ENCODE measurements around the gene SELENOI.

SELENOI gene

DNA sequence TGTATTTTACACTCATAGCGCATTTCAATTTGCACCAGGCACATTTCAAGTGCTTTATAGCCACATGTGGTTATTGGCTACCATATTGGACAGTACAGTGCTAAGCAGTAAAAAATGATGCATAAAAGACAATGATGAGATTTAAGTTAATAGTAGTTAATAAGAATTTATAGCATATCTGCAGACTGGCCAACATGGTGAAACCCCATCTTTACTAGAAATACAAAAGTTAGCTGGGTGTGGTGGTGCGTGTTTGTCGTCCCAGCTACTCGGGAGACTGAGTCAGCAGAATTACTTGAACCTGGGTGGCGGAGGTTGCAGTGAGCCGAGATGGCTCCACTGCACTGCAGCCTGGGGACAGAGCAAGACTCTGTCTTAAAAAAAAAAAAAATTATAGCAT lies 65.5 kb downstream of the SELENOI start:
- DNase-seq (ENCODE audit: low read depth), result no peak

DNA sequence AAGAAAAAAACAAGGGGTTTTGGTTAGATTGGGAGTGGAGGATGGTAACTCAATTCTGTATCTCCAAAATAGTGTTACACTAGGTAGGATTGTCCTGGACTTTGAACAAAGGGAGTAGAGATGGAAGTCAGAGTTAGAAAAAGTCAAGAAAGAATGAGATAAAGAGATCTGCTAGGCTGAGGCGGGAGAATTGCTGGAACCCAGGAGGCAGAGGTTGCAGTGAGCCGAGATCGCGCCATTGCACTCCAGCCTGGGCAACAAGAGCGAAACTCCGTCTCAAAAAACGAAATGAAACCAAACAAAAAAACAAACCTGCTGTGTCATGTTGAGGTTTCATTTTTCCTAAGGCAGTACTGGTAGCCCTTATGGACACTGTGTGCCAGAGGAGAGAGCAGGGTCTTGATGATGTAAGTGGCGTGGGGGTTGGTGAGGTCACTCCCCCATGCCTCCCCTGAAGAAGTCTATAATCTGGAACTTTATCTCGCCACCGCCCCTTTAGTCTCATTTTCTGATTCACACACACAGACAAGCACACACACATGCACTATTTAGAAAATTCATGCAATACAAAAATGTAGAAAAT lies 66.2 kb downstream of the SELENOI start:
- no peak for DNase-seq (ENCODE audit: low read depth)

DNA sequence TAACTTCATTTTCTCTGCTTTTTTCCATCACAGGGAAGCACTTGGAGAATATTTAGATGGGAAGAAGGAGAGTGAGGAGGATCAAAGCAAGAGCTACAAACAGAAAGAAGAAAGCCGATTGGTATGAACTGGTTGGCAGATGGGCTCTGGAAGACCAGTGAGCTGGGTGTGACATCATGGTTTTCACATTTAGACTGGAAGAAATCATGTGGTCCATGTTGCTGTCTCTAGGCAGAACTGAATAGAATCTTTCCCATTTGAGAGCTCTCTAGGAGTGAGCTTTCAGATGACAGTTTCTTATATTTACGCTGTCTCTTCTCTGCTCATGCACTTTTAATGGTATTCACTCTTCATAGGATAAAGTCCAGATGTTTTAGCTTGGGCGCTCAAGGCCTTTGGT lies 68.4 kb downstream of the SELENOI start:
- DNase-seq (ENCODE audit: low read depth), result no peak

DNA sequence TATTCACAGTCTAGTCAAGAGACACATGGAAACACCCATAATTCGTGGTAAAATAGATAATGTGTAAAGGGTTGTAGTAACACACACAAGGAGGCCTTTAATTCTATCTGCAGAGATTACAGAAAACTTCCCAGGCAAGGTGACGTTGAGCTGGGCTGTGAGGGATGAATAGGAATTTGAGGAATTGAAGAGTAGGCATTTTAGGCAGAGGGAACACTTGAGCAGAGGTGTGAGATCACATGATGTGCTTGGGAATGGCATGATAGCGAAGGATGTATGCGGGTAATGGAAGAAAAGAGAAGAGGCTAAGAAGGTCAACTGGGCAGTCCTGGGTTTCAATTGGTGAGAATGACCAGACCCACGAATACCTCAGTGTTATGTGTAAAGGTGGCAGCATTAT lies 76.0 kb downstream of the SELENOI start:
- DNase-seq (ENCODE audit: low read depth), result no peak

DNA sequence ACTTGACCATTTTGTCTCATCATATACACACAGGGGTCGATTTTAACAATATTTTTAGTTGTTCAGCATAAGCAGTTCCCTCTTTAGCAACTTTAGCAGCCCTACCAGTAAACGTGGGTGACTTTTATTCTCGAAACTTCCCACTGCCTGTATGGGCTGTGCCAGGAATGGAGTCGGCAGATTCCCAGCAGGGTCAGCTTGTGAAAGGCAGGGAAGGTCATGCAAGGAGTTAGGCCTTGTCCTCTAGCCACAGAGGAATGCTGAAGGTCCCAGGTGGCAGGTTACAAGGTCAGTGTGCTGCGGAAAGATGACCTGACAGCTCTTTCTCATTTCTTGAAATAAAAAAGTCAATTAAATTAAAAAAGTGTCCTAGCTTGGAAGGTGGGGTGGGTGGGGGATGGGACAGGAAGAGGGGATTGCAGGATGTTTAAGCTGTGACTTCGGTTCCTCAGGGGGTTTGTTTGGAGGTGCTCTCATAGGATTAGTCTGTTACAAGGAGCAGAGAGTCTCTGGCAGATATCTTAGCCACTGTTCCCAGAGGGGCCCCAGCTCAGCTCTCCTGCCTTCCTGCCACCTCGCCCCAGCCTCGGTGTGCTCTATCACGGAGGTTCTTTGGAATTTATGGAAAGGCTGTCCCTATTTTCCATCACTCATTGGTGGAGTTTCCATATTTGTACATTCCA lies 77.1 kb downstream of the SELENOI start:
- no peak for DNase-seq (ENCODE audit: low read depth)

DNA sequence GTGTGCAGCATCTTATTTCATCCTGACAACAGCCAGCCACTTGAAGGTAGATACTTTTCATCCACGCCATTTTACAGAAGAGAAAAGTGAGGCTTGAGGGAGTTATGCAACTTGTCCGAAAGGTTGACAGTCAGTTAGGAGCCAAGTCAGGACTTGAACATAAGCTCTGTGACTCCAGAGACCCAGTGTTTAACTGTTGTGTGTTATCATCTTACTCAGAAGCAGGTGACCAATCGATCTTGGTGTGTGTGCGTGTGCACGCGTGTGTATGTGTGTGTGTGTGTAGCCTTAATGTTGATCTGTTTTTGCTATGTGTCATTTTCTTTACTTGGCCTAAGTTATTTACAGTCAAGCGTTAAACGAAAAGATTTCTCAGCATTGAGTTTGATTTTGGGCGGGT lies 77.8 kb downstream of the SELENOI start:
- no peak for DNase-seq (ENCODE audit: low read depth)

DNA sequence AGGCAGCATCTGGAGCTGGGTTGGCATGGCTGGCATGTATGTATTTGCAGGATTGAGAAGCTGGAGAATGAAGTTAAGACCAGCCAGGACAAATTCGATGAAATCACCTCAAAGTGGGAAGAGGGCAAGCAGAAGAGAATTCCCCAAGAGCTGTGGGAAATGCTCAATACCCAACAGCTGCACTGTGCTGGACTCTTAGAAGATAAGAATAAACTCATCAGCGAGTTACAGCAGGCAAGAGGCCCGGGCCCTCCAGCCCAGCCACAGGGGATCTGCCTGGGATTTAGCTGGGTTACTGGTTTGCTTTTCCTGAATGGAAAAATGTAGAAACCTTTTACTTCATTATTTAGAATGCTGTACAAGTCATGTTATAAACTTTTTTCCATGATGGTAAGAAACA lies 78.3 kb downstream of the SELENOI start:
- DNase-seq (ENCODE audit: low read depth), result no peak

DNA sequence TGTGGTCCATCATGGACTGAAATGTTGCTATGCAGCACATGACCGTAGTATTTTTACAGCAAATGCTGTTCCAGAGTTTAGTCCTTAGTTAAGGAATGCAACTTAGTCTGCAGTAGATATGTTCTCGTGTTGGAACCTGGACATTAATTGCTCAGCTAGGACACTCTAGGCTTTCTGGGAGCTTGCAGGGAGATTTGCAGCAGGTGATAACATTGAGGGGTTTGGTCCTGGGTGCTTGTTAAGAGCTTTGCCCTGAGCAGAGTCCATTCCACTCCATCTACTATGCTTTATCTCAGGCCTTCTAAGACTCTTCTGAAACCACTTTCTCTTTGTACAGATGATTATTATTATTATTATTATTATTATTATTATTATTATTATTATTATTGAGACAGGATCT lies 82.9 kb downstream of the SELENOI start:
- no peak for DNase-seq (ENCODE audit: low read depth)

DNA sequence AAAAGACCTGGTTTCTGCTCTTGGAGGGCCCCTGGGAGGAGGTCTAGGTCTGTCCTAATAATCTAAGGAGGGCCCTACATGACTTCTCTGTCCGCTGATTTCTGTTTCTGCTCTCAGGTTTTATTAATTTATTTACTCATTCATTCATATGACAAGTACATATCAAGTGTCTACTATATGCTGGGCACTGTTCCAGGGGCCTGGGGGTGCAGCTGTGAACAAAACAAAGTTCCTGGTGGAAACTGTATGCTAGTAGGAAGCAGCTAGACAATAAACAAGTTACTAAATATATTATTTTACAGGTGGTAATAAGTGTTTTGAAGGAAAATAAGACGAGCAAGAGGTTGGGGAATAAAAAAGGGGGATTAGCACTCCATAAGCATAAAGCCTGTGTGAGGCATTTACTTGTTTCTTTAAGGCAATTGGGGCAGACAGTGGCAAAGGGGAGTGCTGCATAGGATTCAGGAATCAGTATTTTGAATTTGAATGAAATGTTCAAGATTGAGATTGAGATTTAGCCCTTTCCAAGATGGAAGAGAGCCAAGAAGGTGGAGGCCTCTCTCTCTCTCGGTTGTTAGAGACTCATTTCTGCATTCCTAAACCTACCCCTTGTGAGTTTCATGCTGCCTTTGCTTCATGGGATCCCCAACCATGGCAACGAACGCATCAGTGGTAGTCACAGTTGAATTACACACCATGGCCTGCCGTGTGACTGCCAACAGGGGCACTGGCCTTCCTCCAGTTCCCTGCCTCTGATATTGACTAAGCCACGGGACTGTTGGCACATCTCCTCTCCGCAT lies 84.0 kb downstream of the SELENOI start:
- no peak for DNase-seq (ENCODE audit: low read depth)

DNA sequence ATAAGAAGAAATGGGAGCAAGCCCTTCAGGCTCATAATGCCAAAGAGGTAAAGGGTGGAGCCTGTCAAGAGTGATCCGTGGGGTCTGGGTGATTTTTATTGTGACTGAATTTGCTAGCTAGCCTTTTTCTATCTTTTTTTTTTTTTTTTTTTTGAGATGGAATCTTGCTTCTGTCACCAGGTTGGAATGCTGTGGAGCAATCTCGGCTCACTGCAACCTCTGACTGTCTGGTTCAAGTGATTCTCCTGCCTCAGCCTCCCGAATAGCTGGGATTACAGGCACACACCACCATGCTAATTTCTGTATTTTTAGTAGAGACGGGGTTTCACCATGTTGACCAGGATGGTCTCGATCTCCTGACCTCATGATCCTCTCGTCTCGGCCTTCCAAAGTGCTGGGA lies 84.9 kb downstream of the SELENOI start:
- no peak for DNase-seq (ENCODE audit: low read depth)

DNA sequence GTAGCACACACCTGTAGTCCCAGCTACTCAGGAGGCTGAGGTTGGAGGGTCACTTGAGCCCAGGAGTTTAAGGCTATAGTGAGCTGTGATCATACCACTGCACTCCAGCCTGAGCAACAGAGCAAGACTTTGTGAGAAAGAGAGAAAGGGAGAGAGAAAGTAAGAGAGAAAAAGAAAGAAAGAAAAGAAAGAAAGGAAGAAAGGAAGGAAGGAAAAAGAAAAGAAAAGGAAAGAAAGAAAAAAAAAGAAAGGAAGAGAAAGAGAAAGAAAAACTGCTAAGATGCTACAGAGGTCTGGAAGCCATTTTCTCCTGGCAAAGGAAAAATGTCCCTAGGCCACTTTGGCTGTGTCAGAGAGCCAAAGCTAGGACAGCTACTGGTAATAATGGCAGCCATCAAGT lies 86.4 kb downstream of the SELENOI start:
- DNase-seq (ENCODE audit: low read depth), result no peak

DNA sequence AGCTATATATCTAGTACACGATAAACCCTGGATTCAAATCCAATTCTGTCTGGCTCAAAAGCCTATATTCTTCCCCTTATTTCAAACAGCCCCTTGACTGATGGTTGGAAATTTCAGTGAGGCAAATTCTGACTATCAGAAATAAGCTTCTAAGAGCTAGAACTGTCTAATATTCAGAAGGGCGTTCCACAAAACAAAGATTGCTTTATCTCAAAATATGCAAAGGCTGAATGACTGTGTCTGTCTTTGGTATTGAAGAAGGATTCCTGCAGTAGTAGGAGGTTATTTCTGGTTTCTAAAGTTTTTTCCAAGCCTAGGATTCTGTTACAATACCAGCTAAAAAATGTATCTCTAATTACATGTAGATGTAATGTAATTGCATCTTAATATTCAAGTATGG lies 86.9 kb downstream of the SELENOI start:
- no peak for DNase-seq (ENCODE audit: low read depth)

DNA sequence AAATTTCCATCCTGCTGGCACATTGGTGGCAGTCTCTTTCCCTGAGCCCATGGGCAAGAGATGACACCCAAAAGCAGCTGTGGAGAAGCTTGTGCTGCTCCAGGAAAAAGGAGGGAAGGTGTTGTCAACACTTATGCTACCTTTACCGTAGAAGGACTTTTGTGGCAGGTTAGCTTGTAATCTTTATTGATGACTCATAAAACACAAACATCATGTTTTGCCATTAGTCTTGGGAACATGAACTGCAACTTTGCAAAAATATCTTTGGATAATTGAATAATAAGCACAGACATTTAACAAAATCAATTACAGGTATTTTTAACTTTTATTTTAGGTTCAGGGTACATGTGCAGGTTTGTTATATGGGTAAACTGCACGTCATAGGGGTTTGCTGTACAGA lies 89.2 kb downstream of the SELENOI start:
- DNase-seq (ENCODE audit: low read depth), result no peak

DNA sequence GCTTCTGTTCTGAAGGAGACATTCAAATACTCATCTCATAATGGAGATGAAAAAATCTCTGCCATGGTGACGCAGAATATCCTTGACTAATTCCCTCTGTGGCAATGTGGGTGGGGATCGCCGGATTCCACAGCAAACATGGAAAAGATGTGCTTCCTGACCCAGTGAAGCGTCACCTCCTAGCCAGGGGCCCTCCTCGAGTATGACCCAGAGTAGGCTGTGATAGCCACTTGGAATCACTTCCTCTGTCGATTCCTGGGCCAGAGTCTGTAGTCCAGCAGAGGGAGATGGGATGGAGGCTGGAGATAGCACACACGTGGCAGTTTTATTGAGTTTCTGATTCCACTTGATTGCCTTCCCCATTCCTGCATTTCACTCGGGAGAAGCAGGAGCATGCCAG lies 92.6 kb downstream of the SELENOI start:
- DNase-seq (ENCODE audit: low read depth), result no peak

DNA sequence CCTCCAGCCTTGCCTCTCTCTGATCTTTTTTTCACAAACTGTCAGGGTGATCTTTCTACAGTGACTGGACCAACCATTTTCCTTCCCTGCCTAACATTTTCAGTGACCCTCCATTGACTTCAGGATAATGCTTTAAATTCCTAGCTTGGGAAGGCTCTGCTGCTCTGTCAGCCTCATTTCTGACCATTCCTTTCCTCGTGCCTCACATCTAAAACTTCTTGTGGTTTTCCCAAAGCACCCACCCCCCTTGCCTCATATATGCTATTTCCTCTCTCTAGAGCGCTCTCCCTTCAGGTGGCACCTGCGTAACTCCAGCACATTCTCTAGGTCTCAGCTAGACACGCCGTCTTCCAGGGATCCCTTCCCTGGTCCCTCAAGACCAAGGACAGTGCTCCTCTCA lies 93.0 kb downstream of the SELENOI start:
- DNase-seq (ENCODE audit: low read depth), result no peak

DNA sequence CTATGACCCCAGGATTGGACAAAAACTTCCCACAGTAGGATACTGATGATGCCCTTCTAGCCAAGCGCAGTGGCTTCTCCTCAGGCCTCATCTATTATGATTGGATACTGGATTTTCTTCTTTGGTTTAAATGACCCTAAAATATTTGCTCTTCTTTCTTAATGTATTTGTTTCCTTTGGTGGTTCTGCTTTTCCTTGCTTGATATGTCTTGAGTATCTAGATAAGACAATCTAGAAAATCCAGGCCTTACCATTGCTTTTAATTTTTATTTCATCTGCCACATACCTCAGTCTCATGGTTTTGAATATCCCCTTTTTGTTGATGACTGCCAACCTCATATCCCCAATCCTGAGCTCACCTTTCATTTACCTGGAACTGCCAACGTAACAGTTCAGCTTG lies 96.4 kb downstream of the SELENOI start:
- no peak for DNase-seq (ENCODE audit: low read depth)

DNA sequence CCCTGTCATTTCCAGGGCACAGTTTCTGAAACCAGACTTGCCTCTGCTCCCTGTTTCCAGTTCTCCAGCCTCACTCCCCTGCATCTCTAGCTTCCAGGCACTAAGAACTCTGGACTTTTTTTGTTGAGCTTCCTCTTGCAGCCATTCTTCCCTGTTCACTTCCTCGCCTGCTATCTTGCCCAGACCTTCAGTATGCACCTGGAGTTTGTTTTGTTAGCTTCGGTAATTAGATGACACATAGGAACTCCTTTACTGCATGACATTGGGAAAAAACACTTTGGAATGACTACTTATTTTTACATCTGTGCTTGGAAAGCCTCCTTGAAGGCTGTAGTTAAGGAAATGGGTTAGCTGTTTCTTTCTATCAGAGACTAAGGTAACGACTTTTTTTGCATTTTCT lies 96.8 kb downstream of the SELENOI start:
- no peak for DNase-seq (ENCODE audit: low read depth)

DNA sequence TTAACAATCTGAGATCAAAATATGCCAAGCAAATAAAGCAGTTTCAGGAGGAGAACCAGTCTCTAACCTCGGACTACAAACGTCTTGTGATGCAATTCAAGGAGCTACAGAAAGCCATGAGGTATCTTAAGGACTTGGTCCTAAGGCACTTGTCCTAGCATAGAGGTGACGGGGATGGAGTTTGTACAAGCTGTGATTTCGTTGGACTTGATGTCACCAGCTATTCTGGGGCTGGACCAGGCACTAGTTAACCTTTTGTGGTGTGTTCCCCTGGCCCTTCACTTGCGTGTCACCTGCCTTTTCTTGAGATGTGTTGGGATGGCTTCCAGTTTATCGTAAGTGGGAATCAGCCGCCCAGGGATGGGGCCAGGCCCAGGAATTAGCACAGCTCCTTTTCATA lies 98.3 kb downstream of the SELENOI start:
- no peak for DNase-seq (ENCODE audit: low read depth)

Data from stimulated activated CD4-positive, alpha-beta T cell treated with anti-CD3 and anti-CD28 coated beads, Interleukin-2, amount 100 ng/mL, for 4 hours (primary cell).